Stimulated activated CD8-positive, alpha-beta memory T cell treated with anti-CD3 and anti-CD28 coated beads, Interleukin-12 subunit alpha, Interleukin-12 subunit beta, amount 100 ng/mL, for 4 hours (primary cell): ENCODE measurements around the gene ZNF816.
"Not testable (repeated sequence)": the region's sequence is repeated elsewhere in the genome, so short reads cannot be mapped to it uniquely, and the experiment has no call there.

Experiments used
- DNase-seq: peaks from one replicate; pipeline ENCODE4 v3.0.0-alpha.2; 2020; ENCODE audit warnings: low read depth

ZNF816 gene

DNA sequence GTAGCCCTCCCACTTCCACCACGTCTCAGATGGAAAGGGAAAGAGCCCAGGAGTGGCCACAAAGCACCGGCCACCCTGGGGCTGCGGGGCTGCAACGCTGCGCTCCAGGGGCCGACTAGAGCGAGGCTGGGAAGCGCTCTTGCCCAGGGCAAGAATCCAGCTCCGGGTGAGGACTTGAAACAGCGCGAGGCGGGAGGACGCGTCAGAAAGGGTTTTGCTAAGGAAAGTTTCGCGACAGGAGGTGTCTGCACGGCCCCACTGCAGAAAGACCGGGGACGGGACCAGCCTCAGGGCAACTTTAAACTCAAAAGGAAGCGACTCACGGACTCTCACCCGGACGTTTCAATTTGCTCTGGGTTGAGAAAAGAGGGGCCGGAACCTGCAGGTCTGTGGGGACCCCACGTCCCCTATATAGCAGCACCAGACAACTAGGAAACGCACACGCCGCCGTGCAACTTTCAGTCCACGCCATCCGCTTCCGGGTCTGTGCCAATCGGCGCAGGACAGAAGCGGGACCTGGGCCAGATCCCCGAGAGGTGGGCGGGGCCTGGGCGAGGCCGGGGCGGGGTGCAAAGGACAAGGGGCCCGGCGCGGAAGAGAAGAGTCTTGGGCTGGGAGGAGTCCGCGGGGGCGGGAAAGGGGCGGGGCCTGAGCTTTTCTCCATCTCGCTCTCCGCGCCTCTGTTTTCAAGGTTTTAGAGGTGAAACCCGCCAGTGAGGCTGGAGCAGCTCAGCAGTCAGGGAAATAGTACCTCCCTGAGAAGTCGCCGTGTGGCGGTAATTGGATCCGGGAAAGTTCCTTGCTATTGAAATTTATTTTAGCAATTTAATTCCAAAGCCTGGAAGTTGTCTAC lies at the start of gene ZNF816:
TSS of gene ZNF816 (minus strand) at position 488 of the 853 bp plus-strand sequence. CDS start 6,792 bp downstream, outside the sequence.
- peak; percentile 98 for DNase-seq

DNA sequence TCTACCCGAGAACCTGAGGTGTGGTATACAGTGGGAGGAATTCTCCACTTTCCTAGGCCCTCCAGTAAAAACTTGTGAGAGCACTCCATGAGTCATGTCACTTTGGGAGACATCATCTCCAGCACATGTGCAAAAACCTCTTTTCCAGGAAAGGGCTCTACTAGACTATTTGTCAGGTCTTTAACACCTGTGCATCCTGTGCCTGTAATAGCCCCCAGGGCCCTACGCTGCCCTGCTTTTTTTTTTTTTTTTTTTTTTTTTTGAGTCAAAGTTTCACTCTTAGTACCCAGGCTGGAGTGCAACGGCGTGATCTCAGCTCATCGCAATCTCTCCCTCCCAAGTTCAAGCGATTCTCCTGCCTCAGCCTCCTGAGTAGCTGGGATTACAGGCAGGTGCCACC lies 49.3 kb upstream of the ZNF816 start:
- no peak for DNase-seq

DNA sequence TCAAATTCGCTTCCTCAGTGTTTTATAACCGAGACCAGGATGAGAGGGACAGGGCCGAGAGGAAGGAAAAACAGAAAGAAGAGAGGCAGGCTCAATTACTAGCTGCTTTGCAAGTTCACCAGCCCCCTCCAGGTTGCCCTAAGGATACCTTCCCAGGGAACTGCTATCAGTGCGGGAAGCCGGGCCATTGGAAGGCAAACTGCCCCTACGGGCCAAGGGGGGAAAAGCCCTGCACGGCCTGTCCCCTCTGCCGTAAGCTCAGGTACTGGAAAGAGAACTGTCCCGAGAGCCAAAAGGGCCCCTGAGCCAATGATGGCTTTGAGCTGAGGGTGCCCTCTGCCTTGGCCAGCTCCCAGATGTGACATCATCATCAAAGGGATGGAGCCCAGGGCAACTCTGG lies 47.8 kb upstream of the ZNF816 start:
- no peak for DNase-seq

DNA sequence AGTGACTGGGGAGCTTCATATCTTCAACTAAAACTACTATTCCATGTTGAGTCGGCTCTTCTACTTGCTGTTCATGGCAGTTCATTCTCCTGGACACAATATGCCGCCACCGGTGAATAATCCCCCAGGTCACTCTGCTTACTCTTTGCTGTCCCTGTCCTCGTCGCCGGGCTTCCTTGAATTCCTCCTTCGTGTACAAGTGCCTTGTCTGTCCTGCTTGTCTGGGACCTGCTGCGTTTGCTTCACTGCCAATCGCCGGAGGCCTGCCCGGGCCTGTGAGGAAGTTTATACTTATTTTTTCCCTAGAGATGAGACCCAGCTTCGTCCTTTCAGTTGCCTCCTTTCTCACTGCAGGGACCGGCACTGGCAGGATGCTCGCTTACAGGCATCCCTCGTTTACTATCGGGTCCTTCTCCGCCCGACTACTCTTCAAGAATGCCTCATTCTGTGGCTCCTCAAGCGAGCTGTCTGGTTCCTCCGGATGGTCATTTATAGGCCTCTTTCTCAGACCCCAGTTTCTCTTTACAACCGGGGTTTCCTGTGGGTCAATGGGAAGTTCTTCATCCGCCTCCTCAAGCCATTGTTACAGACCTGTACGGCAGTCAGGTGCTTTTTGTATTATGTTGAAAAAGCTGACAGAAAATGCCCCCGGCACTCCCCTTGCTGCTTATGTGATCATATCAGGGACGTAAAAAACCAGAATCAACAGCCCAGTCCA lies 45.5 kb upstream of the ZNF816 start:
- no peak for DNase-seq

DNA sequence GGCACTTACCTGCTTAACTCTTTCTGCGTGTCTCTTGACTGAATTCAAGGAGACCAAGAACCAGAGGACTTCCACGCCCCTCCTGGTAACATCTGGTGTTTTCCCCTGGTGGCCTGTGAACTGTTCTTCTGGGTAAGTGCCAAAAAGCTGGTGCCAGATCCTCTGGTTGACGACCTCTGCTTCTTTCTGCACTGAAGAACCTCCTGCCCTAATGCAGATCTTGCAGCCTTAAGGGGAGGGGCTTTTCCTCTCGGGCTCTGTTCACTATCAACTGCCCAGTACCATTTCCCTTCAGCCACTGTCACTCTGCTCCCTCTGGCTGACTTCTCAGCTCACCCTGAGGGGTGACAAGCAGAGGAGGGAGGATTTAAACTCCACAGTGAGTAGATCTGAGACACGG lies 44.9 kb upstream of the ZNF816 start:
- DNase-seq = no peak

DNA sequence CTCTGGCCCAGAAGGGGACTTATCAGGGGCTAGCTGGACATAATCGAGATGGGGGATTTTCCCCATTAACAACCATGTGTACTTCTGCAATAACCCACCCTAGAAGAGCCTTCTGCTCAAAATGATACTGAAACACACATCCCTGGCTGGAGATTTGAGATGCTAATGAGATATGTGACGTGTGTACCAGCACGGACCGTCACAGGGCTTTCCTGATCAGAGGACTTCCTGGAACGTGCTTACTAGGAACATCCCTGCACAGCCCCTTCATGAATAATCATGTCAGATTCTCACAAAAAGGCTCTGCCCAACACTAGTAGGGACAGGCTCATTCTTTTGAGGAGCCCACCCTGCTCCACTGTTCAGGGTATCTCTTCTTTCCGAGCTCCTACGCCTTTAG lies 44.5 kb upstream of the ZNF816 start:
- DNase-seq = no peak

DNA sequence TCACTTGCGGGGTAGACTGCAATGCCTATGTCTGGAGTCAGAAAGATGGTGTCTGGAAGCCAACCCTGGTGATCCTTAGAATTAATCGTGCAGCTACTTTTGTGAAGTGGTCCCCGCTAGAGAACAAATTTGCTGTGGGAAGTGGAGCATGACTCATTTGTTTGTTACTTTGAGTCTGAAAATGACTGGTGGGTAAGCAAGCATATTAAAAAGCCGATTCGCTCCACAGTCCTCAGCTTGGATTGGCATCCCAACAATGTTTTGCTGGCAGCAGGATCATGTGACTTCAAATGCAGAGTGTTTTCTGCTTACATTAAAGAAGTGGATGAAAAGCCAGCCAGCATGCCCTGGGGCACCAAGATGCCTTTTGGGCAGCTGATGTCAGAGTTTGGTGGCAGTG lies 41.6 kb upstream of the ZNF816 start:
- DNase-seq = no peak

DNA sequence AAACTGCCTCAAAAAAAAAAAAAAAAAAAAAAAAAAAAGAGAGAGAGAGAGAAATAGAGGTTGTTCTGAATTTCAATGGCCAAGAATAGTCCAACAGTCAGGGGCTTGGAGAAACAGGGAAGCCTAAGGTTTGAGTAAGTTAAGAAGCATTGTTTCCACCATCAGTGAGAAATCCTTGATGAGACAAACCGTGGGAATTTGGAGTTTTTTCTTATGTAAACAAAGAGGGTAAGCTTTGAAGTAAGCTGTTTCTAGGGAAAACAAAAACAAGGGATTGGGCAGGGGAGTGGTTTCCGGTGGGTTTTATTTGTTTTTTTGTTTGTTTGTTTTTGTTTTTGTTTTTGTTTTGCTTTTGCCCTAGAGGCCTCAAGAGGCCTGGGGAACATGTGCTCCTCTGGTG lies 39.8 kb upstream of the ZNF816 start:
- DNase-seq = no peak

DNA sequence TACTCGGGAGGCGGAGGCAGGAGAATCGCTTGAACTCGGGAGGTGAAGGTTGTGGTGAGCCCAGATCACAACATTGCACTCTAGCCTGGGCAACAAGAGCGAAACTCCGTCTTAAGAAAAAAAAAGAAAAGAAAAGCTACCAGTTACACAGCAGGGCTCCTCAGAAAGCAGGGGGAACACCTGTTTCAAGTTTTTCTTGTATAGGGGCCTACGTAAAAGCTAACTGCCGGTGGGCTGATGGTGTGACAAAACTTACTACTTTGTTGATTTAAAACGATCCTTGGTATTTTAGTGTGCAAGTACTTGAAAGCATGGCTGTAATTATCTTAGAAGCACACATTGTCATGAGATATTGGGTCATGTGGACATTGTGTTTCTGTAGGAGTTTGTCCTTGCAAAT lies 35.3 kb upstream of the ZNF816 start:
- DNase-seq = no peak

DNA sequence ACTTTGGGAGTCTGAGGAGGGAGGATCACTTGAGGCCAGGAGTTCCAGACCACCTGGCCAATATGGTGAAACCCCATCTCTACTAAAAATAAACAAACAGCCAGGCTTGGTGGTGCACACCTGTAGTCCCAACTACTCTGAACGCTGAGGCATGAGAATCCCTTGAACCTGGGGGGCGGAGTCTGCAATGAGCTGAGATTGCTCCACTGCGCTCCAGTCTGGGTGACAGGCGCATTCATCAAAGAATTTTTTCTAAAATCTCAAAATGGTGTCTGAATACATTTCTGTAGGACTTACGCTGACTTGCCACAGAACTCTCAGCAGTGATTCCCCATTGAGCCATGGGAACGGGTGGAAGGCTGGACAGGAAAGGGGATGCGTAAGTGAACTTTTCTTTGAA lies 33.0 kb upstream of the ZNF816 start:
- DNase-seq = no peak

DNA sequence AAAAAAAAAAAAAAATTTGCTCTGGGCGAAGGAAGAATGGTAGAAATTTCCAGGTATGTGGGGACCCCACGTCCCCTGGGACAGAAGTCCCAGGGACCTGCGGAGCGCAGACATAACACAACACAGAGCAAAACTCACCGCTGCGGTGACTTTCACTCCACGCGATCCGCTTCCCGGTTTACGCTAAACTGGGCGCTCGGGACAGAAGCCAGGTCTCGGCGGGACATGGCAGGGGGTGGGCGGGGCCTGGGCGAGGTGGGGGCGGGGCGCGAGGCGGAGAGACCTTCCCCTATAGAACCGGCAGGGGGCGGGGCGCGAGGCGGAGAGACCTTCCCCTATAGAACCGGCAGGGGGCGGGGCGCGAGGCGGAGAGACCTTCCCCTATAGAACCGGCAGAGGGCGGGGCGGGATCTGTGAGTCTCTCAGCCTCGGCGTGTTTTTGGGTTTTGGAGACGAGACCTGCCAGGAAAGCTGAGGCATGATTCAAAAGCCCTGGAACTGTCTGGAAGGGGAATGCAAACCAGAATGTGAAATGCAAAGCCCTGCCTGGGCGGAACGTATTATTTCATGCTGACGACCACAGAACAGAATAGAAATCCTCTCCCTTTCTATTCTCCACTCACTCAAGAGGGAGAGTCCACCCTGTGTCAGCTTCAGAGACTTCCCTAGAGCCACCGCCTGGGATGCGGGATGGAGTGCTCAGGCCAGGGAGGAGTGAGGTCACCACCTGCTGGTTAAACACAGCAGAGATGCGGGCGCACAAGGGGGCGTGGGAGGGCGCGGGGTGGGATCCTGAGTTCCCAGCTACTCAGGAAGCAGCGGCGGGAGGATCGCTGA lies 30.9 kb upstream of the ZNF816 start:
- DNase-seq = peak; percentile 54

DNA sequence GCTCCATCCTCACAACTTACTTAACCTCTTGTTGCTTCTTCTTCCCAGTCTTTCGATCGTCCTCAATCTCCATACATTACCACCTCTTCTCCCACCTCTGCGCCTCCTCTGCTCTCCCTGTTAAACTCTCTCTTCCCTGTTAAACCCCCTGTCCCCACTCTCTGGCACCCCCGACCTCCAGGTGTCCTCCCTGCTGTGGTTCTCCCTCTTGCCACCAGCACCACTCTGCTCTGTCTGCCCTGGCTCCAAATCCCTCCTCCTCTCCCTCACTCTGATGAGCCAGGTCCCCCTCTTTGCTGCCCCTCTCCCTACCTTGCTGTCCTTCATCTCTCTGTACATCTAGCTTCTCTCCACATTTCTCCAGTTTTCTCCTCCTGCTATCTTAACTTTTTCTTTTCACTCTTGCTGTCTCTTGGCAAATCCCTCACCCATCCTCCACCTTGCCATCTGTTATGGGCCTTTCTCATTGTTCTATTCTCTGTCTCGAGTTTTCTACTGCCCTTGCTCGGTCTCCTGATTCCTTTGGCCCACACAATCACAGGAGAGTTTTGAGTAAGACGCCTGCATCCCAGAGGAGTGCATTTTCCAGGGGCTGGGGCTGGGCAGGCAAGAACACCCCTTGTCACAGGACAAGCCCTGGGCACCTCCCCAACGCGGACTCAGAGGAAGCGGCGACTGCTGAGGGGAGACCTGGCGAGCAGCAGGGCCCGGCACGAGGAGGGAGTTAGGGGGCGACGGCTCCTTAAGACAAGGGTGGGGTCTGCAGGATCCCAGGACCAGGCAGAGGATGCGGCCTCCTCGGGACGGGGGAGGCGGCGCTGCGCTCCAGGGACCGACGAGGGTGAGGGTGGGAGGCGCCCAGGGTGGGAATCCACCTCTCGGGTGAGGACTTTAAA lies 29.7 kb upstream of the ZNF816 start:
- no peak for DNase-seq

DNA sequence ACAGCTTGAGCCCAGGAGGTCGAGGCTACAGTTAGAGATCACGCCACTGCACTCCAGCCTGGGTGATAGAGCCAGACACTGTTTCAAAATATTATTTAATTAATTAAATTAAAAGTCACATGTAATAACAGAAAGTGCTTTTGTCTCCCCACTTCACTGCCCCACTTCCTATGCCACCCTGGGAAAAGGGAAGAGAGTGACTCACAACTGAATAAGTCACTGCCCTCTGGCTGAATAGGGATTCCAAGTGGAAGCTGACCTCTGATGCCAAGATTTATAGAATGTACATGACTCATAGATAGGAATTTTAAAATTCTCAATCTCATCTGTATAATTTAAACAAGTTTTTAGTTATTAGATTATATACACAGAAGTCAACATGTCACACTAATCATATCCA lies 28.8 kb upstream of the ZNF816 start:
- DNase-seq = no peak

DNA sequence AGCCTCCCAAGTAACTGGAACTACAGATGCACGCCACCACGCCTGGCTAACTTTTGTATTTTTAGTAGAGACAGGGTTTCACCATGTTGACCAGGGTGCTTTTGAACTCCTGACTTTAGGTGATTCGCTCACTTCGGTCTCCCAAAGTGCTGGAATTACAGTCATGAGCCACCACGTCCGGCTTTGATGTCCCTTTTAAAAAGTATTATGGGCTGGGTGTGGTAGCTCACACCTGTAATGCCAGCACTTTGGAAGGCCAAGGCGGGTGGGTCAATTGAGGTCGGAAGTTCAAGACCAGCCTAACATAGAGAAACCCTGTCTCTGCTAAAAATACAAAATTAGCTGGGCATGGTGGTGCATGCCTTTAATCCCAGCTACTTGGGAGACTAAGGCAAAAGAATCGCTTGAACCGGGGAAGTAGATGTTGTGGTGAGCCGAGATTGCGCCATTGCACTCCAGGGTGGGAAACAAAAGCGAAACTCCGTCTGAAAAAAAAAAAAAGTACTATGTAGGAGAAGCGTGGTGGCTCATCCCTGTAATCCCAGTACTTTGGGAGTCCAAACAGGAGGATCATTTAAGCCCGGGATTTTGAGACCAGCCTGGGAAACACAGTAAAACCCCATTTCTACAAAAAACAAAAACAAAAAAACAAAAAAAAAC lies 28.2 kb upstream of the ZNF816 start:
- DNase-seq = no peak

DNA sequence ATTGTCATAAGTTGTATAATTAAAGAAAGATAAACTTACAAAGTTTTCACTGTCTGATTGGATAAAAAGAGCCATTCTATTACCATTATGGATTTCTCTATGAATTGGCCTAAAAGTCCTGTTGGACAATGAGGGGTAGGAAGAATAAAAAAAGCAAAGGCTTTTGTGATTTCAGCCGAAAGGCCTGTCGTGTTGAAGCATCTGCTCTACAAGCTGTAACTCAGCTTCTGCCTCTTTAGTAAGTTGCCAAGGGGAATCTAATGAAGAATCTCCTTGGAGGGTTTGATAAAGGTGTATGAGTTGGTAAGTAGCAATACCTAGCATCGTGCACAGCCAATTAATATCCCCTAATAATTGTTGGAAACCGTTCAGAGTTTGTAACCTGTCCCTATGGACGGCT lies 25.8 kb upstream of the ZNF816 start:
- no peak for DNase-seq

DNA sequence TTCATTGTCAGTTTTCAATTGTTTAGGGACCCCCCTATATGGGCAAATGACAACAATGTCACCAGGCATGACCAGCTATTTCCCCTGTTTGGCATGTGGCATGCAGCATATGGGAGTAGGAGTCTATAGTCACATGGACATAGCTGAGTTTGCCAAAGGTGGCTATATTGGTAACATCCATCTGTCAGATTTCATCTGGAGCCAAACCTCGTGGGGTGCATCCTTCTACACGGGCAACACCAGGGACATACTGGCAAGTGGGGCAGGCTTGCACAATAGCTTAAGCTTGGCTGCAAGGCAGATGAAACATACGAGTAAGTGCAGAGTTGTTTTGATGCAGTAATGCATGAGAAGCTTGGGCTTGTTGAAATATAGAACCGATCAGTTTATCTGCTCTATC lies 24.5 kb upstream of the ZNF816 start:
- no peak for DNase-seq

DNA sequence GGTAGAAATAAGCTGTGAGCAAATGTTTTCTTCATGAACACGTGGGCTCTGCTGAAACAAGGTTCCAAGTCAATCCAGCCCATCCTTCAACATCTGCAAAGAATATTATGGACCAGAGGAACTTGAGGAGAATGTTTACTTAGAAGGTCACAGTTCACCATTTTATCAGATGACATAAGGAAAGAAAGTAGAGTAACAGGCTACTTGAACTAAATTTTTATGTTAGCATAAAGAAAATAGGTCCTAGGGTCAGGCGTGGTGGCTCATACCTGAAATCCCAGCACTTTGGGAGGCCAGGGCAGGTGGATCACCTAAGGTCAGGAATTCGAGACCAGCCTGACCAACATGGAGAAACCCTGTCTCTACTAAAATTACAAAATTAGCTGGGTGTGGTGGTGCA lies 20.5 kb upstream of the ZNF816 start:
- not testable (repeated sequence) for DNase-seq

DNA sequence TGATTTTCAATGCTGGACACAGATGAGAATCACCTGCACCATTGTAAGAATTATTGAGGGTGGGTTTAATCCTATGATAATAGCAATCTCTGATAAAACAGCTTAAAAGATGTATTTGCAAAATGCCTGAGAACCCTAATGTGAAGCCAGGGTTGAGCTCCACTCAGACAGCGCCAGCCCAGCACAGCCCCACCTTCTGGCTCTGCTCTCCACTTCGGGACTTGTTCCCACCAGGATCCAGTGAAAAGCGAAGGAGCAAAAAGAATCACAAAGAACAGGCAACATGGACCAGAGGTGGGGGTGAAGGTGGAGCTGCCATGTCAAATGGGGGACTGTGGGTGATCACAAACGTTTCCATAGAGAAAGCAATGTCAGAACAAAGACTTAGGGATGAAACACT lies 18.6 kb upstream of the ZNF816 start:
- DNase-seq = no peak

DNA sequence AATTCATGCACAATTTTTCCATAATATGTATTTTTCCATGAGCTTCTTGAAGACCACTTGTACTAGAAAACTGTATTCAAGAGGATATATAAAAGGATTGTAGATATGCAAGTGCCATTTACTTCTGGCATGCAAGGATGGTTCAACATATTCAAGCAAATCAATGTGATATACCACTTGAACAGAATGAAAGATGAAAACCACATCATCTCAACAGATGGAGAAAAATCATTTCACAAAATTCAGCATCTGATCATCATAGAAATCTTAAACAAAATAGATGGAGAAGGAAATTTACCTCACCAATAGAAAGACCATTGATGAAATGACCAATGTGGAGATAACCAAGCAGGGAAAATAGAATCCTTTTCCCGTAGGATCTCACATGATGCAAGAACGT lies 5.1 kb upstream of the ZNF816 start:
- DNase-seq = no peak

DNA sequence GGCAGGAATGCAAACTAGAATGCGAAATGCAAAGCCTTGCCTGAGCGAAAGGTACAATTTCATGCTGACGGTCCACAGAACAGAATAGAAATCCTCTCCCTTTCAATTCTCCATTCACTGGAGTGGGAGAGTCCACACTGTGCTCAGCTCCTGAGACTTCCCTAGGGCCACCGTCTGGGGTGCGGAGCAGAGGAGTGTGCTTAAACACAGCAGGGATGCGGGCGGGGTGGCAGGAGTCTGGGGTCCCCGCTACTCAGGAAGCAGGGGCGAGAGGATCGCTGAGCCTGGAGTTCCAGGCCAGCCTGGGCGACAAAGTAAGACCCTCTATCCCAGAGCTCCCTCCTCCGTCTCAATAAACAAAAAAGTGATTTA lies 552 bp upstream of the ZNF816 start:
- no peak for DNase-seq

DNA sequence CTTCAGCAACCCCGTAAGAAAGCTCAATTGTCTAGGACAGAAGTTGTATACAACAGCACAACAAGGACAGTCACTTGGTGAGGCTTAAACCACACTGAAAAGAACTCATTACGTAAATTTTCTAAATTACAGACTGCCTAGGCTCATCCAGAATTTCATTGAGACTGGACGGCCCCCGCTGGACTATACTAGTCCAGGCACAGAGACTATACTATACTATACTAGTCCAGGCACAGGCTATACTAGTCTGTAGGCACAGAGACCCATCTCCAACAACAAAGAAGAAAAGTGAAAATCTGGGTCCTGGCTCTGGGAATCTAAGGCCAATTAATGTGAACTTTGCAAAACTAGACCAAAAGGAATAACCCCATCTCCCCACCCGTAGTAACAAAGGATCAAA lies 700 bp downstream of the ZNF816 start:
- no peak for DNase-seq
